HCT116 (cell line): ENCODE results near the gene OR1J2. TPM values are rescaled to one million over a fixed set of nuclear protein-coding genes. Genes with fewer than 3 reads are reported as not detected.

Experiments
- ATAC-seq: fragments of 200-7000 bp; cut with Tn5 transposase; 2 replicates; pipeline ENCODE4 v1.9.1; 2020; ENCODE audit warnings: mild to moderate bottlenecking, moderate library complexity
- BruUV-seq: library from RNA; stranded (reverse); fragments of 400-500 nt; replicated peaks from 2 replicates; lab custom pipeline; 2021; lab: Mats Ljungman, UMichigan
- CTCF ChIA-PET: fragments of 300-600 bp; sonication (Branson Sonifier 250); formaldehyde crosslinking; loops from one replicate; lab custom pipeline; 2021; ENCODE audit warnings: antibody characterized with exemption; lab: Charles Lee
- POLR2A ChIA-PET: fragments of 300-600, 350-600 bp; sonication (Branson Sonifier 250); formaldehyde crosslinking; loops from one replicate; lab custom pipeline; 2021; ENCODE audit warnings: antibody characterized with exemption; lab: Charles Lee
- RAD21 ChIA-PET, 2 experiments: fragments of 300-600 bp; sonication (Branson Sonifier 250); formaldehyde crosslinking; loops; one replicate each; lab custom pipeline; 2023; ENCODE audit warnings: low total read pairs in 2 of 2; ENCODE audit not compliant: uncharacterized antibody in 2 of 2, unreplicated experiment in 2 of 2, low non-redundant PET in 1 of 2; lab: Charles Lee
- DNase-seq: peaks from one replicate; pipeline ENCODE4 v3.0.0-alpha.2; 2010; ENCODE audit warnings: low read depth, low spot score
- H2AFZ ChIP-seq: fragments of 200-600 bp; shearing (Covaris generic), sonication (generic); 2 replicates; pipeline ENCODE4 v1.6.1; 2017; ENCODE audit warnings: low read depth, mixed run types, mixed read lengths, antibody characterized with exemption, low read length; ENCODE audit not compliant: poor library complexity, severe bottlenecking
- H3K27ac ChIP-seq: 2 replicates; pipeline ENCODE4 v1.5.1; 2012; ENCODE audit warnings: low read depth, low read length
- H3K27me3 ChIP-seq: fragments of 200-600 bp; sonication (generic); 2 replicates; pipeline ENCODE4 v1.6.1; 2016; ENCODE audit warnings: mixed run types, low read length, mixed read lengths; ENCODE audit not compliant: insufficient read depth
- H3K36me3 ChIP-seq, 2 experiments: fragments of 200-500 bp in 1 of 2; fragments of 200-600 bp in 1 of 2; sonication (Bioruptor generic) in 1 of 2; sonication (generic) in 1 of 2; 2 replicates each; pipeline versions ENCODE4 v1.5.1 to v1.6.1; 2014 to 2016; ENCODE audit warnings: low read length in 2 of 2, inconsistent platforms in 1 of 2, mixed read lengths in 1 of 2, mixed run types in 1 of 2; ENCODE audit not compliant: insufficient read depth in 2 of 2, control insufficient read depth in 1 of 2
- H3K4me1 ChIP-seq, 2 experiments: fragments of 200-600 bp in 1 of 2; sonication (generic) in 1 of 2; 2 replicates each; pipeline versions ENCODE4 v1.5.1 to v1.6.1; 2012 to 2017; ENCODE audit warnings: low read length in 2 of 2, inconsistent platforms in 1 of 2, mild to moderate bottlenecking in 1 of 2, mixed read lengths in 1 of 2, mixed run types in 1 of 2, moderate library complexity in 1 of 2; ENCODE audit not compliant: insufficient read depth in 2 of 2, control insufficient read depth in 1 of 2
- H3K4me2 ChIP-seq: fragments of 200-600 bp; sonication (generic); 2 replicates; pipeline ENCODE4 v1.6.1; 2017; ENCODE audit warnings: mixed run types, low read length, mixed read lengths
- H3K4me3 ChIP-seq, 2 experiments: fragments of 200-600 bp in 1 of 2; sonication (generic) in 1 of 2; replicated peaks in 1 of 2; 2 replicates each; pipeline ENCODE4 v1.5.1; 2011 to 2016; ENCODE audit warnings: low read length in 2 of 2, control low read depth in 1 of 2, low read depth in 1 of 2, mild to moderate bottlenecking in 1 of 2, mixed read lengths in 1 of 2, mixed run types in 1 of 2
- H3K79me2 ChIP-seq: fragments of 200-600 bp; sonication (generic); 2 replicates; pipeline ENCODE4 v1.6.1; 2017; ENCODE audit warnings: mild to moderate bottlenecking, mixed run types, low read length, moderate library complexity, mixed read lengths; ENCODE audit not compliant: insufficient read depth
- H3K9ac ChIP-seq: fragments of 200-600 bp; sonication (generic); 2 replicates; pipeline ENCODE4 v1.6.1; 2016; ENCODE audit warnings: low read length, mixed read lengths
- H3K9me2 ChIP-seq: fragments of 200-600 bp; sonication (generic), shearing (Covaris generic); 2 replicates; pipeline ENCODE4 v1.6.1; 2017; ENCODE audit warnings: mixed run types, mild to moderate bottlenecking, moderate library complexity; ENCODE audit not compliant: insufficient read depth
- H3K9me3 ChIP-seq, 2 experiments: fragments of 200-500 bp in 1 of 2; fragments of 200-600 bp in 1 of 2; sonication (Bioruptor generic) in 1 of 2; sonication (generic) in 1 of 2; 2 replicates each; pipeline ENCODE4 v1.6.1; 2014 to 2017; ENCODE audit warnings: low read length in 2 of 2, mixed read lengths in 2 of 2, inconsistent platforms in 1 of 2, low read depth in 1 of 2, mild to moderate bottlenecking in 1 of 2, mixed run types in 1 of 2, moderate library complexity in 1 of 2; ENCODE audit not compliant: control insufficient read depth in 1 of 2, insufficient read depth in 1 of 2
- H4K20me1 ChIP-seq: fragments of 200-600 bp; sonication (generic), shearing (Covaris generic); 2 replicates; pipeline ENCODE4 v1.6.1; 2017; ENCODE audit warnings: mixed run types, mild to moderate bottlenecking, moderate library complexity; ENCODE audit not compliant: insufficient read depth
- CBX3 ChIP-seq: IDR thresholded peaks from 2 replicates; pipeline ENCODE4 v1.6.1; 2012; ENCODE audit warnings: low read depth
- CEBPB ChIP-seq: IDR thresholded peaks from 2 replicates; pipeline ENCODE4 v1.6.1; 2012; ENCODE audit warnings: low read depth
- CTCF ChIP-seq, 3 experiments: fragments of 200-600 bp in 1 of 3; sonication (generic) in 1 of 3; IDR thresholded peaks in 2 of 3; conservative IDR thresholded peaks in 1 of 3; 2 replicates each; pipeline ENCODE4 v1.5.1; 2012 to 2017; ENCODE audit warnings: low read depth in 2 of 3, low read length in 2 of 3, antibody characterized with exemption in 1 of 3, borderline replicate concordance in 1 of 3, control low read depth in 1 of 3, mild to moderate bottlenecking in 1 of 3, mixed read lengths in 1 of 3, mixed run types in 1 of 3, moderate library complexity in 1 of 3; ENCODE audit not compliant: insufficient read depth in 1 of 3
- EGR1 ChIP-seq: IDR thresholded peaks from 2 replicates; pipeline ENCODE4 v1.6.1; 2012; ENCODE audit warnings: low read depth
- EZH2 ChIP-seq: fragments of 200-600 bp; sonication (generic); IDR thresholded peaks from 2 replicates; pipeline ENCODE4 v1.6.1; 2017; ENCODE audit warnings: antibody characterized with exemption, mixed run types
- EZH2phosphoT487 ChIP-seq: fragments of 200-600 bp; IDR thresholded peaks from 2 replicates; pipeline ENCODE4 v1.6.1; 2018; ENCODE audit warnings: antibody characterized with exemption, borderline replicate concordance
- FOSL1 ChIP-seq: IDR thresholded peaks from 2 replicates; pipeline ENCODE4 v1.6.1; 2012; ENCODE audit warnings: low read depth
- JUND ChIP-seq: IDR thresholded peaks from 2 replicates; pipeline ENCODE4 v1.6.1; 2012
- POLR2A ChIP-seq: IDR thresholded peaks from 2 replicates; pipeline ENCODE4 v1.7.0; 2011; ENCODE audit warnings: borderline replicate concordance; ENCODE audit not compliant: insufficient read depth, insufficient read length; ENCODE audit errors: extremely low read depth
- POLR2AphosphoS5 ChIP-seq: IDR thresholded peaks from 2 replicates; pipeline ENCODE4 v1.6.1; 2011; ENCODE audit warnings: mild to moderate bottlenecking, low read depth, low read length, moderate library complexity
- ZFX ChIP-seq: fragments of 450-650 bp; IDR thresholded peaks from 2 replicates; pipeline ENCODE4 v1.6.1; 2017
- ZNF274 ChIP-seq: fragments of 200-500 bp; sonication (Bioruptor generic); IDR thresholded peaks from 2 replicates; pipeline ENCODE4 v1.6.1; 2014; ENCODE audit warnings: mild to moderate bottlenecking, low read depth, low read length, inconsistent platforms
- intact Hi-C: fragments of 100-400 bp; cut with micrococcal nuclease; formaldehyde crosslinking; loops from 2 replicates; pipeline ENCODE4 v1.10.0; 2022
- total RNA-seq: library from RNA; stranded (reverse); gene quantifications from one replicate; pipeline ENCODE4 v1.2.1, GENCODE V29; 2021; ENCODE audit not compliant: unreplicated experiment
- TF ChIP-seq, protein P1 (sequence below): IDR thresholded peaks from 2 replicates; pipeline ENCODE4 v1.6.1; 2012

The OR1J2 gene
- total RNA-seq, 1 experiment from 2014 or later: not detected

GRCh38 chr9:122519376-122519775 lies 8.8 kb downstream of the OR1J2 start:
- Histone ChIP-seq H3K4me1 (no peaks in the 10 kb centered on the region), H3K27ac (no peak overlapping the region), H4K20me1 (no peaks in the 10 kb centered on the region), H3K27me3 (peaks cover 58% of the 10 kb centered on the region), H3K4me3 (no peak overlapping the region), H3K4me2 (no peak overlapping the region), H3K9ac (no peak overlapping the region), H3K79me2 (no peaks in the 10 kb centered on the region), H3K9me3 (no peaks in the 10 kb centered on the region), H2AFZ (no peak overlapping the region)
- RAD21 ChIA-PET: no interaction called here
- DNase-seq: no peak
- POLR2A ChIA-PET: no interaction called here
- TF ChIP-seq CTCF (IDR thresholded peaks at IDR 0.05 in 2 of 3, conservative IDR thresholded peaks at IDR 0.05 in 1 of 3; ENCODE audit: borderline replicate concordance in 1 of 3, insufficient read depth in 1 of 3, low read depth in 2 of 3, low read length in 2 of 3) (no peak), ZNF274 (no peak), JUND (no peak), FOSL1 (no peak), POLR2AphosphoS5 (no peak), EZH2phosphoT487 (no peak)
- TF ChIP-seq, all 23 proteins: peak for 0
- CTCF ChIA-PET: no interaction called here
- no peaks in the 10 kb centered on the region for H3K9me2 ChIP-seq
- no peaks in the 10 kb centered on the region for H3K36me3 ChIP-seq
- intact Hi-C loops: no loop called here
- no TSS peak for BruUV-seq
- ATAC-seq: no peak

DNA sequence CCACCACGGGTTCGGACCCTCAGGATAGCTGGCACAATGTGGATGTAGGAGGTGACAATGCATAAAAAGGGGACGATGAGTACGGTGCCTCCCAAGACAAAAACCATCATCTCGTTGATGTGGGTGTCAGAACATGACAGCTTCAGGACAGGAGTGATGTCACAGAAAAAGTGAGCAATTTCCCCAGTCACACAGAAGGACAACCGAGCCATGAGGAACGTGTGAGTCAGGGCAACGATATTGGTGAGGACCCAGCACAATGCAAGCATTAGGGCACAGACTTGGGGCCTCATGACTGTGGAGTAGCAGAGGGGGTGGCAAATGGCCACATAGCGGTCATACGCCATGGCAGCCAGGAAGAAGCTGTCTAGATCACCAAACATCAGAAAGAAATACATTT lies 16.0 kb downstream of the OR1J2 start:
- no TSS peak for BruUV-seq
- Histone ChIP-seq H3K27me3 (peaks cover 24% of the 10 kb centered on the region; the same call in 1 of the 2 replicates), H3K9ac (no peak overlapping the region), H3K4me3 (no peak overlapping the region), H3K79me2 (no peaks in the 10 kb centered on the region), H3K36me3 (no peaks in the 10 kb centered on the region), H3K9me3 (no peaks in the 10 kb centered on the region), H3K4me1 (no peaks in the 10 kb centered on the region), H3K4me2 (no peak overlapping the region), H4K20me1 (no peaks in the 10 kb centered on the region), H2AFZ (no peak overlapping the region), H3K9me2 (no peaks in the 10 kb centered on the region), H3K27ac (no peak overlapping the region)
- POLR2A ChIA-PET: no interaction called here
- TF ChIP-seq EGR1 (no peak), POLR2A (no peak), POLR2AphosphoS5 (no peak), CEBPB (no peak), EZH2 (no peak), CBX3 (no peak), JUND (no peak), ZFX (no peak)
- TF ChIP-seq, protein P1, sequence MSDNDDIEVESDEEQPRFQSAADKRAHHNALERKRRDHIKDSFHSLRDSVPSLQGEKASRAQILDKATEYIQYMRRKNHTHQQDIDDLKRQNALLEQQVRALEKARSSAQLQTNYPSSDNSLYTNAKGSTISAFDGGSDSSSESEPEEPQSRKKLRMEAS: no peak
- no peak for ATAC-seq
- RAD21 ChIA-PET: no interaction called here
- CTCF ChIA-PET: no interaction called here
- intact Hi-C loops: no loop called here
- DNase-seq: no peak
